HFFc6 (cell line): Measurements from ENCODE around the gene MYEOV. TPM values are rescaled to one million over a fixed set of nuclear protein-coding genes. Genes with fewer than 3 reads are reported as not detected.

Experiments used
- DNase-seq: peaks from one replicate; pipeline ENCODE4 v3.0.0-alpha.2; 2018
- H3K27ac Mint-ChIP-seq: 2 replicates; pipeline ENCODE4 v1.8.0; 2020; ENCODE audit warnings: mild to moderate bottlenecking, mixed read lengths
- H3K27me3 Mint-ChIP-seq: 2 replicates; pipeline ENCODE4 v1.8.0; 2021; ENCODE audit warnings: mild to moderate bottlenecking, moderate library complexity, mixed read lengths; ENCODE audit not compliant: insufficient read depth
- H3K36me3 Mint-ChIP-seq: 2 replicates; pipeline ENCODE4 v1.8.0; 2021; ENCODE audit warnings: low read depth, mixed read lengths
- H3K4me1 Mint-ChIP-seq: 2 replicates; pipeline ENCODE4 v1.8.0; 2020; ENCODE audit warnings: low read depth, mixed read lengths
- H3K4me3 Mint-ChIP-seq: 2 replicates; pipeline ENCODE4 v1.8.0; 2020; ENCODE audit warnings: mild to moderate bottlenecking, moderate library complexity, mixed read lengths
- H3K9me3 Mint-ChIP-seq: 2 replicates; pipeline ENCODE4 v1.8.0; 2020; ENCODE audit warnings: mild to moderate bottlenecking, mixed read lengths
- total RNA-seq, 6 experiments: library from RNA; stranded (reverse); fragmentation: NEBNext Ultra II Directional; extraction: Animal tissue kit (Norgen Biotek cat#: 25700); gene quantifications; 2 replicates in 1 of 6; 3 replicates in 5 of 6; pipeline ENCODE4 v1.2.3, GENCODE V29; 2021
- TF ChIP-seq, protein P1 (sequence below): fragments of 200-600 bp; sonication (generic); IDR thresholded peaks from 2 replicates; pipeline ENCODE4 v1.5.0; 2021; ENCODE audit warnings: antibody characterized with exemption, mild to moderate bottlenecking

The MYEOV gene
- total RNA-seq, 6 experiments from 2014 or later, result 55.5 to 93.3 (median 79.9) TPM

DNA sequence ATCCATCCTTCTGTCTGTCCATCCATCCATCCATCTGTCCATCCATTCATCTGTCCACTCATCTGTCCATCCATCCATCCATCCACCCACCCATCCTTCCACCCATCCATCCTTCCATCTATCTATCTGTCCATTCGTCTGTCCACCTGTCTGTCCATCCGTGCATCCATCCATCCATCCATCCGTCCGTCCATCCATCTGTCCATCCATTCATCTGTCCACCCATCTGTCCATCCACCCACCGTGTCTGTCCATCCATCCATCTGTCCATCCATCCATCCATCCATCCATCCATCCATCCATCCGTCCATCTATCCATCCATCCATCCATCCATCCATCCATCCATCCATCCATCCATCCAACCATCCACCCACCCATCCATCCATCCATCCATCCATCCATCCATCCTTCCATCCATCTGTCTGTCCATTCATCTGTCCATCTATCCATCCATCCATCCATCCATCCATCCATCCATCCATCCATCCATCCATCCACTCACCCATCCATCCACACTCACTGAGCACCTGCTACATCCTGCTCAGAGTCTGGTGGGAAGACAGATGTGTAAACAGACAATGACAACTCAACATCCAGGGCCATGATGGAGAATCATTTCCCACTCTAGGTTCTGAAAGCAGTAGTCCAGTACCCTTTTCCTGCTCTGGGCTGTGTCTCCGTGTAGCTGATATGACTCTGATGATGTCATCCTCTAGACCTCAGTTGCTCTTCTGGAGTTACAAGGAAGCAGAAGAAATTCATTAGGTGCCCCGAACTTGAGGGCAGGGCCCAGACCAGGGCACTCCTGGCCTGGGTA is 30.8 kb upstream of the MYEOV start:
- no peak for DNase-seq
- TF ChIP-seq, protein P1, sequence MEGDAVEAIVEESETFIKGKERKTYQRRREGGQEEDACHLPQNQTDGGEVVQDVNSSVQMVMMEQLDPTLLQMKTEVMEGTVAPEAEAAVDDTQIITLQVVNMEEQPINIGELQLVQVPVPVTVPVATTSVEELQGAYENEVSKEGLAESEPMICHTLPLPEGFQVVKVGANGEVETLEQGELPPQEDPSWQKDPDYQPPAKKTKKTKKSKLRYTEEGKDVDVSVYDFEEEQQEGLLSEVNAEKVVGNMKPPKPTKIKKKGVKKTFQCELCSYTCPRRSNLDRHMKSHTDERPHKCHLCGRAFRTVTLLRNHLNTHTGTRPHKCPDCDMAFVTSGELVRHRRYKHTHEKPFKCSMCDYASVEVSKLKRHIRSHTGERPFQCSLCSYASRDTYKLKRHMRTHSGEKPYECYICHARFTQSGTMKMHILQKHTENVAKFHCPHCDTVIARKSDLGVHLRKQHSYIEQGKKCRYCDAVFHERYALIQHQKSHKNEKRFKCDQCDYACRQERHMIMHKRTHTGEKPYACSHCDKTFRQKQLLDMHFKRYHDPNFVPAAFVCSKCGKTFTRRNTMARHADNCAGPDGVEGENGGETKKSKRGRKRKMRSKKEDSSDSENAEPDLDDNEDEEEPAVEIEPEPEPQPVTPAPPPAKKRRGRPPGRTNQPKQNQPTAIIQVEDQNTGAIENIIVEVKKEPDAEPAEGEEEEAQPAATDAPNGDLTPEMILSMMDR, result no peak
- H3K4me1 Mint-ChIP-seq, result no peaks in the 10 kb centered on the region
- no peak overlapping the region for H3K27ac Mint-ChIP-seq
- H3K27me3 Mint-ChIP-seq, result peaks cover 37% of the 10 kb centered on the region
- peaks cover 8% of the 10 kb centered on the region for H3K9me3 Mint-ChIP-seq
- peaks cover 13% of the 10 kb centered on the region for H3K36me3 Mint-ChIP-seq
- no peak overlapping the region for H3K4me3 Mint-ChIP-seq

GRCh38 chr11:69263736-69264052 is 30.3 kb upstream of the MYEOV start:
- Mint-ChIP-seq H3K9me3 (peaks cover 8% of the 10 kb centered on the region), H3K27ac (no peak overlapping the region)

GRCh38 chr11:69264486-69264885 is 29.5 kb upstream of the MYEOV start:
- Mint-ChIP-seq H3K4me3 (no peak overlapping the region), H3K36me3 (peaks cover 13% of the 10 kb centered on the region), H3K27me3 (peaks cover 31% of the 10 kb centered on the region)

More at GRCh38 chr11:69263736-69264052, 30.3 kb upstream of the MYEOV start:
- no peak overlapping the region for H3K4me3 Mint-ChIP-seq
- H3K27me3 Mint-ChIP-seq, result peaks cover 32% of the 10 kb centered on the region
- TF ChIP-seq, protein P1, result no peak
- no peak for DNase-seq
- no peaks in the 10 kb centered on the region for H3K4me1 Mint-ChIP-seq
- peaks cover 13% of the 10 kb centered on the region for H3K36me3 Mint-ChIP-seq

DNA sequence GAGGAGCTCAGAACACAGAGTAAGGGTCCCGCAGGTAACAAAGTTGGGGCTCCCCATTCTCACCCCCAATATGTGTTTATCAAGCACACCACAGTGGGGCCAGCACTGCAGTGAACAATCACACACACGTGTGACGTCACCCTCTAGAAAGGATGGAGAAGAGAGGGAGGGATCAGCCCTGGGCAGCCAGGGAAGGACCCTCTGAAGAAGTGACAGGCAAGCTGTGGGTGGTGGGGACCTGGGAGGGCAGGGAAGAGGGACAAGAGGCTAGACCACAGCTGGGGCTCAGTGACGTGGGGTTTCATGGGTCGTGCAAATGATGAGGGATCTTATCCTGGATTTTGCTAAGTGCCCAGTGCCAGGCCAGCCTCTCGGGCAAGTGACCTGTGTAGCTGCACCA is 28.7 kb upstream of the MYEOV start:
- Mint-ChIP-seq H3K27ac (no peak overlapping the region), H3K4me1 (no peaks in the 10 kb centered on the region), H3K36me3 (peaks cover 13% of the 10 kb centered on the region), H3K9me3 (peaks cover 8% of the 10 kb centered on the region), H3K27me3 (peaks cover 27% of the 10 kb centered on the region), H3K4me3 (no peak overlapping the region)
- TF ChIP-seq, protein P1, result no peak
- no peak for DNase-seq

More at GRCh38 chr11:69264486-69264885, 29.5 kb upstream of the MYEOV start:
- H3K27ac Mint-ChIP-seq, result no peak overlapping the region
- H3K9me3 Mint-ChIP-seq, result peaks cover 8% of the 10 kb centered on the region
- no peak for DNase-seq
- no peaks in the 10 kb centered on the region for H3K4me1 Mint-ChIP-seq
- TF ChIP-seq, protein P1, result no peak

DNA sequence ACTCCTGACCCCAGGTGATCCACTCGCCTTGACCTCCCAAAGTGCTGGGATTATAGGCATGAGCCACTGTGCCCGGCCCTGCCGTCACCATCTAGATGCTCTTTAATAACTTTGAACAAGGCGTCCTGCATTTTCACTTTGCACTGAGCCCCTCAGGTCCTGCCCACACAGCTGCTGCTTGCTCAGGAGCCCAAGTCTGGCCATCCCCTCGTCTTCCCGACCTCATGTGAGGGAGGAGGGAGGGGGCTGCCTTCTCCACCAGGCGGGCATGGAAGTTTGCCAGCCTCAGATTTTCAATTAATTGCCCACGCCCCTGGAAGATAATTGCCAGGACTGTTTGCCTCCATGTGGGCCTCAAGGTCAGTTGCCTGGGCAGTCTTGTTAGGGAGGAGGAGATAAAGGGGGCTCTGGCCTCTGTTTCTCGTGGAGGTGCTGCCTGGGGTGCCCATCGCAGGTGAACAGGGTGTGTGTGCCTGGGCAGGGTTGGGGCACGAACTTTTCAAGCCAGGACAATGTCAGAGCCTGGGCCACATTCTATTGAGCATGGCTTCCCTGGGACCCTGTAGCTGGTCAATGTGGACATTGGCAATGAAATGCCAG is 27.9 kb upstream of the MYEOV start:
- H3K27me3 Mint-ChIP-seq, result peaks cover 23% of the 10 kb centered on the region
- DNase-seq, result no peak
- H3K36me3 Mint-ChIP-seq, result peaks cover 13% of the 10 kb centered on the region
- TF ChIP-seq, protein P1, result no peak
- H3K4me1 Mint-ChIP-seq, result no peaks in the 10 kb centered on the region
- no peak overlapping the region for H3K27ac Mint-ChIP-seq
- no peak overlapping the region for H3K4me3 Mint-ChIP-seq
- peaks cover 8% of the 10 kb centered on the region for H3K9me3 Mint-ChIP-seq
